Pulmonary artery endothelial cell (primary cell): Measurements from ENCODE around the gene LZTR1. TPM values are rescaled to one million over a fixed set of nuclear protein-coding genes. Genes with fewer than 3 reads are reported as not detected.

Source experiments
- DNase-seq: peaks from one replicate; pipeline ENCODE4 v3.0.0-alpha.2; 2011; ENCODE audit warnings: low read depth, low spot score
- total RNA-seq: library from RNA; depleted of rRNA; stranded (reverse); fragments of >200 nt; gene quantifications from 2 replicates; pipeline ENCODE4 v1.2.3, GENCODE V29; 2014

LZTR1 gene
- total RNA-seq, 1 donor from 2014 or later = 51.1 TPM

DNA sequence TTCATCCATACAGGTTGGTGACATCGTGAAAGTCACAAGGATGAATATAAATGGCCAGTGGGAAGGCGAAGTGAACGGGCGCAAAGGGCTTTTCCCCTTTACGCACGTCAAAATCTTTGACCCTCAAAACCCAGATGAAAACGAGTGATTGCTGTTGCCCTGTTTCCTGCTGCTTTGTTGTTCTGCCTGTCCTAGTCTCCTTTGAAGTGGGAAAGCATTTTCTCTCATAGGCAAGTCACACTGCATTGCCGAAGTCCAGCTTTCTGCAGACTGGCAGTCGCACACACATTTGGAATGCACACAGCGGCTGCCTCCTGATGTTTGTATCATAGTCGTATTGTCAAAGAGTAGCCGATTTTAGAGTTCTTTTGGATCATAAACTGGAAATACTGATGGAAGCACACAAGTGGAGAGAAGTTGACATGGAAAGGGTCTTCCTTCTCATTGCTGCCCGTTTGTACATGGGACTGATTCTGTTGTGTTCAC lies 32.4 kb upstream of the LZTR1 start:
- DNase-seq = no peak

DNA sequence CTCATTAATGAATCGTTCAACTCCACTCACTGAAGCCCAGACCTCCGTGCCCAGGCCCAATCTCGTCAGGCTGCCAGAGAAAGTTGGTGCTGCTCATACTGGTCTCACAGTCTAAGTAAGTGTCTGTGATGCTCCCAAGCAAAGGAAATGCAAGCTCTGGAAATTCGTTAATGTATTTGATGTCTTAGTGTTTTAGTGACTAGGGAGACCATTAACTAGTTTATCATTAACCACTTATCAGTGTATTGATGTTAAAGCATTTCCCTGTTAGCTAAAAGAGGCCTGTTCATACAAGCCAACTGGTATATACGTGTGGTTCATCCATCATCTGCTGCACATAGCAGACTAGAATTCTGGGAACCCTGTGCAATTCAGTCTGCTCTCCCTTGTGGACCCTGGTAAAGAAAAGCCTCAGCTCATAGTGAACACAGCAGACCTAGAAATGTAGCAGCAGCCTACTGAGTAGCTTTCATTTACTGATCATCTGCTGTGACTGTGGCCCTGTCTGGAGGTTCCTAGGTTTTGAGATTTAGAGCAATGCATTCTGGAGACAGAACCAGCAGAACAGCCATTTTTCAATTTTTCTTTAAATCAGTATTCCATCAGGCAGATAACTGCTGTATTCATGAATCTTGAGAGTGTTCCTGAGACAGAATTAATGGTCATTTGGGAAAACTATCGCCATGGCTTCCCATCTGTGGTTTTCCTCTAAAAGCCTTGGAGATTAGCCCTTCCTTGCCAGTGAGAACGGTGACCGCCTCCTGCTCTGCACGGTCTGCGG lies 30.8 kb upstream of the LZTR1 start:
- DNase-seq = no peak

GRCh38 chr22:20951932-20952380 lies 30.1 kb upstream of the LZTR1 start:
- DNase-seq = no peak

GRCh38 chr22:20952544-20953341 lies 29.4 kb upstream of the LZTR1 start:
- DNase-seq = no peak

GRCh38 chr22:20953342-20953608 lies 28.8 kb upstream of the LZTR1 start:
- DNase-seq = no peak

DNA sequence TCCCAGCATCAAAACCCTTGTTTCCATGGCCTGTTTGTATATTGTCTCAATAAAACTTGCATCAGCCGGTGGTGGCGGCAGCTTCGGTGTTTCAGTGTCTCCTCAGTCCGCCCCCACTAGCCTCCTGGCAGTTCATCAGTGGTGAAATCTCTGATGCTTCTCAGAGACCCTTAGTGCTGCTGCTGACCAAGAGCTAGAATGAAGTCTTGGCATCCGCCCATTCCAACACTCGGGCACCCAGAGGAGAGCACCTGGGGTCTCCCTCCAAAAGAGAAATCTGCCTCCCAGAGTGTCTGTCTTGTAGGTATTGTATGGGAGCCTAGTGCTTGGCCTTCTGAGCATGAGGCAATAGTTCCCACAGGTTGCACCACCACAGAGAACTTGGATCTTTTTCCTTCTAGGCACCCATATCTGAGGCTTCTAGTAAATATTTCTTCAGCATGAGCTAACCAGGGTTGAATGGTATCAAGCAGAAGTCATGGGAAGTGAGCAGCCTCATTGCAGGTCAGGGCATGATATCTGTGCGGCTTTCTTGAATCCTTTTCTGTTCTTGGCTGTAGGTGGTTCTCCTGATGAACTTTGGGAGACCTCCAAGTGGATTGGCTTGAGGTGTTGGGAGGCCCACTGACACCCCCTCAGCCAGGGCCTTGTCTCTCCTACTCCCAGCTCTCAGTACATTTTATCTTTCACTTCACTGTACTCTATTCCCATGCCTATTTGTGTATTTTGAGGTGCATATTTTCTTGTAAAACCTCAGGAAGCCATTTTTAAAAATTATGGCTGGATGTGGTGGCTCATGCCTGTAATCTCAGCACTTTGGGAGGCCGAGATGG lies 28.2 kb upstream of the LZTR1 start:
- no peak for DNase-seq

GRCh38 chr22:20955548-20955947 lies 26.5 kb upstream of the LZTR1 start:
- no peak for DNase-seq

DNA sequence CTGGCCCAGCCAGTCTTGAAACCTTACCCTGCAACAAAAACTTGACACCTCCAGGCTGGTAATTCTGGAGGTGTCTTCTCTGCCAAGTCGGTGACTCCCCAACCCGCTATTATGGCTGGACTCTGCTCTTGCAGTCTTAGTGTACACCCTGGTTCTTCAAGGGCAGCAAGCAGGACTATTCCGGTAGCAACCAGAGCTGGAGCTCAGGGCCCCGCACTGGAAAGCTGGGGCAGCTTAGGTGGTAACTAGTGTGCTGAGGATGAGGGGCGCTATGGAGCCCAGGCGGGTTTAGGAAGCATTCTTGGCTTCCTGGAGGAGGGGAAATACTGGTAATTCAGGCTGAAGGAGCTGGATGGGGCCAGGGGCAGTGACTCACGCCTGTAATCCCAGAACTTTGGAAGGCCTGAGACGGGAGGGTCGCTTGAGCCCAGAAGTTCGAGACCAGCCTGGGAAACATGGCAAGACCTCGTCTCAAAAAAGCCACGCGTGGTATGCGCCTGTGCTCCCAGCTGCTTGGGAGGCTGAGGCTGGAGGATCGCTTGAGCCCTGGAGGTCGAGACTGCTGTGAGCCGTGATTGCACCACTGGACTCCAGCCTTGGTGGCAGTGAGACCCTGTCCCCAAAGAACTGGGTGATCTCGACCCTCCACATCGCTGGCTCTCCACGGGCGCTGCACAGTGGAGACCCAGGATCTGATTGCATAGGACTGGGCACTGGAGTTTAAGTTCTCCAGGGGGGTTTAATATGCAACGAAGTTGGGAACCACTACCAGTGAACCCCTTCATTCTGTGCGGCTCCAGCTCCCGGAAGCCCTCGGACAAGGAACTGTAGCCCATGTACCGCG lies 25.6 kb upstream of the LZTR1 start:
- no peak for DNase-seq

GRCh38 chr22:20957102-20957682 lies 24.9 kb upstream of the LZTR1 start:
- no peak for DNase-seq

DNA sequence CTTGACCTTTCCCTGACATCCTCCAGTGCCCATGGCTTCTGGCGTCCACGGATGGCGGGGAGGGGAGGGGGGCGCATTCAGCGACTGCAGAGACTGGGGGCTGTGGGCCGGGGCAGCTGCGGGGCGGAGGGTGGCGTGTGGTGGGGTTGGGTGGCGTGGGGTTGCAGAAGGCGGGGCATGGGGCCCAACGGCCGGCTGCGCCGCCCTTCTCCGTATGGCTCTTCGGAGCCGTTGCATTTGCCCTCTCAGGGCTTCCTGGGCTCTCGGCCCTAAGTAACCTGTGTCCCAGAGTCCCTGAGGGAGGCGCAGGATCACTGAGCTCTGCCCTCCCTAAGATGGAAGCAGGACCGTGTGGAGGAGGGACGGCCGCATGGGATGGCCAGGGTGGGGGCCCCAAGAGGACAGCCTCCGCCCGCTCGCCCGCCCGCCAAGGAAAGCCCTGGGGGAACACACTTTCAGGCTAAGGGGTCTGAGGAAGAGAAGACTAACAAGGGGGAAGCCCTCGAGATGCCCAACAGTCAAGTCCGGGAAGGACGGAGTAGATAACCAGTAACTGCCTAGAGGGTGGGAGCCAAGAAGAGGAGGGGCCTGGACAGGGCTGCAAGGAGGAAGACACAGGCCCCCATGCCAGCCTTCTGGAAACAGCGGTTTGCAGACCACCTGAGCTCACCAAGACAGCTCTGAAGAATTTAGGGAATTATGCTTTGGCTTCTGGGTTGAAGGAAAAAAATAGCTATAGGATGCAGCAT lies 24.2 kb upstream of the LZTR1 start:
- no peak for DNase-seq

DNA sequence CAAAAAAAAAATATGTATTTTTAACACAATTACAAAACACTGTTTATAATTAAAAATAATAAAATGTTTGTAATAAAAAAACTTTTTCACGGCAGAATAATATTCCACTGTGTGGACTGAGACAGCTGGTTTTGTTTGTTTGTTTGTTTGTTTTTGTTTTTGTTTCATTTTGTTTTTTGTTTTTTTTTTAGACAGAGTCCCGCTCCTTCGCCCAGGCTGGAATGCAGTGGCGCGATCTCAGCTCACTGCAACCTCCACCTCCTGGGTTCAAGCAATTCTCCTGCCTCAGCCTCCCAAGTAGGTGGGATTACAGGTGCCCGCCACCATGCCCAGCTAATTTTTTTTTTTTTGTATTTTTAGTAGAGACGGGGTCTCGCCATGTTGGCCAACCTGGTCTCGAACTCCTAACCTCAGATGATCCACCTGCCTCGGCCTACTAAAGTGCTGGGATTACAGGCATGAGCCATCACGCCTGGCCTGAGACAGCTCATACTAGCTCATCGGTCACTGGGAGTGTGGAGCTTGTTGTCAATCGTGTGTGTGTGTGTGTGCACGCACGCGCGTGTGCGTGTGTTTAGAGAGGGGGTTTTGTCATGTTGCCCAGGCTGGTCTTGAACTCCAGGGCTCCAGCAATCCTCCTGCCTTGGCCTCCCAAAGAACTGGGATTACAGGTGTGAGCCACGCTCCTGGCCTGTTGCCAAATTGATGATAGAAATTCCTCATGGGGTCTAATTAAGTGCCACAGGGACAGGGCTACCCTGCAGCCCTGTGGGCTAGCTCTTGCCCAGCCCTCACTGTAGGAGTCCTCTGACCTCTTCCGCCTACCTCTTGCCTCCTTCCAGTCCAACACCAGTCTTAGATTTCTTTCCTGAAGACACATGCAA lies 22.3 kb upstream of the LZTR1 start:
- DNase-seq = no peak

DNA sequence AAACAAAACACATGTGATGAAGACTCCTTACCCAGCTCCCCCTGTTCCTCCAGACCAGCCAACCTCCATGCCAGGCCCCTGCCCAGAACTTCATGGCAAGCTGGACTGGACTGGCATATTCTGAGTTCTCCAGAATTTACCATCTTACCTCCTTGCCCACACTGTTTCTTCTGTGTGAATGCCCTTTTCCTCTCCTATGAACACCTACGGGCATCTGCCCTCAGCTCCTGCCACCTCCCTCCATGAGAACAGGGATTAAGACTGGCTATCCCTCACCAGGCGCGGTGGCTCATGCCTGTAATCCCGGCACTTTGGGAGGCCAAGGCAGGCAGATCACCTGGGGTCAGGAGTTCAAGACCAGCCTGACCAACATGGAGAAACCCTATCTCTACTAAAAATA lies 21.5 kb upstream of the LZTR1 start:
- DNase-seq = no peak

GRCh38 chr22:20962491-20962945 lies 19.6 kb upstream of the LZTR1 start:
- DNase-seq = no peak

DNA sequence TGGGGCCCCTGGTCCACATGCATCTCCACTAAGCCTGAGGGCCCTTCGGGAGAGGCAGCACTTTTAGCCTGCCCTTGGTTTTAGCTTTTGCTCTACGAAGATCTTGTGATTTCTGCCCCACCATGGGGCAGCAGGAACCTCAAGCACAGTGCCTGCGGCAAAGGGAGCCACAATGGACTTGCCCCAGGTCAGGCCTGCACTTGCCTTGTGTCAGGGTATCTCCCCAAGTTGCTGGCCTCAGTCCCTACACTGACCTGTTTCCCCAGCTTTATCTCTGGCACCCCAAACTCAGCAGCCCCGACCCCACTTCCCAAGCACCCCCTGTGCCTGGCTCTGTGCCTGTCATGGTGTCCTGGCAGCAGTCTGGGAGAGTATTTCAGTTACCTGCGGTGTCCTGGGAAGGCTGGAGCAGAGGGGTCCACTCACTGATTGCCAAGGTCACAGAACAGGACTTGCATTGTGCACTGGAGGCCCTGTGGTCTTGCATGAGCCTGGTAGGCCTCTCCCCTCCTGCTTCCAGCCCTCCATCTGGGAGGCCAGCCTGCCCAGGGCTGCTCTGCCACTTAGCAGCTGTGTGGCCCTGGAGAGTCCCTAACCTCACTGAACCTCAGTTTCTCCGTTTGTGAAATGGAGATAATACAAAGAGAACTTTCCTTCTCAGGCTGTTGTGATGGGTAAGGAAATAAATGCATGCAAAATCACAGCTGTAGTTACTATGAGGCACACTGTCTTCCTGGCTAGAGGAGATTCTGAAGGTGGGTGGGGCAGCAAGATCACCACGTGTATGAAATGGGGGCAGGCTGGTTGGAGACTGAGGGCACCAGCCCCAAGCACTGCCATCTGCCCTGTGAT lies 18.7 kb upstream of the LZTR1 start:
- DNase-seq = no peak

- no peak for DNase-seq
Observed at GRCh38 chr22:20964090-20964798, 17.9 kb upstream of the LZTR1 start.

DNA sequence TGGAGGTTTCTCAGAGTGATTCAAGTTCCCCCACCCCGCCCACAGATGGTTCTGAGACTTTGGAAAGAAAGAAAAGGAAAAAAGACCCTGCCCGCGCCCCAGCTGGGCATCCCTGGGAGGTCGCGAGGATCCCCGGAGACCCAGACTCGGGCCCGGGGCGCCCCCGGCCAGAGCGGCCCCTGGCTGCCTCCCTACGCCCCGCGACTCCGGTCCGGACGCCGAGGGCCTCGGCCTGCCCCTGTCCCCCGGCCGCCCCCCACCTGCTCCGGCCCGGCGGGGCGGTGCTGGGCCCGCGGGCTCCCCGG lies 17.3 kb upstream of the LZTR1 start:
- no peak for DNase-seq

GRCh38 chr22:20965104-20965887 lies 16.8 kb upstream of the LZTR1 start:
- DNase-seq = no peak
